HG03521 (cell line): Measurements from ENCODE around the gene PACS2.

ENCODE experiments used
- ATAC-seq: cut with Tn5 transposase; IDR thresholded peaks from one replicate; pipeline ENCODE4 v1.9.1; 2021; ENCODE audit warnings: mild to moderate bottlenecking, moderate library complexity; ENCODE audit not compliant: unreplicated experiment

The PACS2 gene

DNA sequence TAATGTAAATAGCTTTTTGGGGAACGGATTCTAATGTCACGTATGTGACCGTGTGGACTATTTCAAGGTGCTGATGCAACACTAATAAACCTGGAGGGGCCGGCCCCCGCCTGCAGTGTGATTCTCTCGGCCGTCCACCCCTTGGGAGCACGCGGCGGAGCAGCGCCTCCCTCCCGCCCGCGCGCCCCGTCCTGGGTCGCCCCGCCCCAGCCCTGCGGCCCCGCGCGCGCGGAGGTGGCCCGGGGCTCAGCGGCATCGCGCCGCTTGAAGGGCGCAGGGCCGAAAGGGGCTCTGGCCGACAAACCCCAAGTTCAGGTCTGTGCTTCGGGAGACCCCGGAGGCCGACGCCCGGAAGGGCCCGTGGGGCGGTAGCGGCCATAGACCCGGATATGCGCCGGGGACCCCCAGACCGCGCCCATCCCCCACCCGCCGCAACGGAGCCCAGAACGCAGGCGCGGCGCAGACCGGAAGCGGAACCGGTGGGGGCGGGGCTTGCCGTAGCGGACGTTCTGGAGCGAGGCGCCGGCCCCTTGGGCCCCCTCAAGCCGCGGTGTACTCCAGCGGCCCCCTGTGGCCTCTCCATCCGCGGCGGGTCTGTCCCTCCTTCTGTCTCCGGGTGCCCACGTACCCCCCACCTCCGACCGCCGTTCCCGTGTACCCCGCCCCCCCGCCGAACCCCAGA, 83.6 kb downstream of the PACS2 start, which contains the start of gene TEX22:
TEX22 (plus strand) TSS at position 495 of the 682 bp plus-strand sequence. CDS start 803 bp downstream, outside the sequence.
- peak; percentile 75 for ATAC-seq

GRCh38 chr14:105398726-105399465, 84.3 kb downstream of the PACS2 start:
- peak; percentile 30 for ATAC-seq

DNA sequence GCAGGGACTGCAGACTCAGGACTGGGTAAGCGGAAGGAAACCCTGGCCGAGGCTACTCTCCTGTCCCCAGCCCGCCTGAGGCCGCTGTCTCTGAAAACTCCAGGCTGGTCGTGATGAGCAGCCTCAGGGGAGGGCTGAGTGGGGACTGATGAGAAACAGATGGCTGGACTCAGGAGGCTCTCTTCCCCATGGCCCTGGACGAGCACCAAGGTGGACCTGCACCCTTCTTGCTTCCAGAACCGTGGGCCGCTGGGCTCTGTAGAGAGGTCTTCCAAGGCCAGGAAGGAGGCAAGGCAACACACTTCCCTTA, 84.9 kb downstream of the PACS2 start:
- ATAC-seq = no peak

- no peak for ATAC-seq
These were observed 85.5 kb downstream of the PACS2 start for GRCh38 chr14:105400016-105400415.

DNA sequence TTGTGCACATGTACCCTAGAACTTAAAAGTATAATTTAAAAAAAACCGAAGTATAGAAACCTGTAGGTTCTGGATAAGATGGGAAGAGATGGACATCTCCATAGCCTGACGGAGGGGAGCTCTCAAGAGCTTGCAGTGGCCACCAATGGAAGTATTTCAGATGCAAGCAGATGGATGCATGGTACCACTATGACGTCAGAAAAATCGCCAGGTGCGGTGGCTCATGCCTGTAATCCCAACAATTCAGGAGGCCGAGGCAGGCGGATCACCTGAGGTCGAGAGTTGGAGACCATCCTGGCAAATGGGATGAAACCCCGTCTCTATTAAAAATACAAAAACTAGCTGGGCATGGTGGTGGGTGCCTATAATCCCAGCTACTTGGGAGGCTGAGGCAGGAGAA, 87.2 kb downstream of the PACS2 start:
- ATAC-seq = no peak

GRCh38 chr14:105408592-105408991, 94.0 kb downstream of the PACS2 start:
- no peak for ATAC-seq

GRCh38 chr14:105409364-105409763, 94.8 kb downstream of the PACS2 start:
- no peak for ATAC-seq

GRCh38 chr14:105410642-105411016, 96.1 kb downstream of the PACS2 start:
- ATAC-seq = no peak

DNA sequence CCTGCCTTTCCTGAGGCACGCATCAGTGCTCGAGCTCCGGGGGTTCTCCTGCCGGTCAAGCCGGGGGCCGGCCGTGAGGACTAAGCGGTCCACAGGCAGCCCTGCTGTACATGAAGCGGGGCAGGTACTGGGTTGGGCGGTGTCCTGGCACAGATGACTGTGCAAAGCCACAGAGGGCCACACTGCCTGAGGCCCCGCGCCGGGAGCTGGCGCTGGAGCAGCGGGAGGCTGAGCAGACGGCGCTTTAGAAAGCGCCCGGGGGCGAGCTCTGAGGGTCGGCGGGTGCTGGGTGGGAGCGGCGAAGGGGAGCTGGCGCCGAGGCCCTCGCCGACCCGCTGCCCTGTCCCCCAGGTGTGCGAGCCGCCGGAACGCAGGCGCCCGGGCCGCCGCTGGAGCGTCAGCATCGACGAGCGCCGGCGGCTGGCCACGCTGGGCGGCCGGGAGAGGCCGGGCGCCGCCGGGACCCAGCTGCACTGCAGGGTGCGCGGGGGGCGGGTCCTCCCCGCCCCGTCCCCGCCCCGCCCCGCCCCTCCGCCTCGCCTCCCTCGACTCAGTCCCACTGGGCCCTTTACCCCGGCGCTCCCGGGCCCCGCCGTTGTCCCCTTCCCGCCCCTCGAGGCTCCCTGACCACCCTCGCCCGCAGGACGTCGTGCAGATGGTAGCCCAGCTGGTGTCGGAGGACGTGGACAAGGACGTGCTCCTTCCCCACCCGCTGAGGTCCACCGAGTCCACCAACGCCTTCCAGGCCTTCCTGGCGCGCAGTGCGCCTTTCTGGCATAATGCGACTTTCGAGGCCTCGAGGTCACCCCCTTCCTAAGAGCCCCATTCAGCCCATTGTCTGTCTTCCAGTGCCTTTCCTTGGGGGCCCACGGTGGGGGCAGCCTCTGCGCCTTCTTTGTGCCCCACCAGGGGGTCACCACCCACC, 96.7 kb downstream of the PACS2 start:
- no peak for ATAC-seq

DNA sequence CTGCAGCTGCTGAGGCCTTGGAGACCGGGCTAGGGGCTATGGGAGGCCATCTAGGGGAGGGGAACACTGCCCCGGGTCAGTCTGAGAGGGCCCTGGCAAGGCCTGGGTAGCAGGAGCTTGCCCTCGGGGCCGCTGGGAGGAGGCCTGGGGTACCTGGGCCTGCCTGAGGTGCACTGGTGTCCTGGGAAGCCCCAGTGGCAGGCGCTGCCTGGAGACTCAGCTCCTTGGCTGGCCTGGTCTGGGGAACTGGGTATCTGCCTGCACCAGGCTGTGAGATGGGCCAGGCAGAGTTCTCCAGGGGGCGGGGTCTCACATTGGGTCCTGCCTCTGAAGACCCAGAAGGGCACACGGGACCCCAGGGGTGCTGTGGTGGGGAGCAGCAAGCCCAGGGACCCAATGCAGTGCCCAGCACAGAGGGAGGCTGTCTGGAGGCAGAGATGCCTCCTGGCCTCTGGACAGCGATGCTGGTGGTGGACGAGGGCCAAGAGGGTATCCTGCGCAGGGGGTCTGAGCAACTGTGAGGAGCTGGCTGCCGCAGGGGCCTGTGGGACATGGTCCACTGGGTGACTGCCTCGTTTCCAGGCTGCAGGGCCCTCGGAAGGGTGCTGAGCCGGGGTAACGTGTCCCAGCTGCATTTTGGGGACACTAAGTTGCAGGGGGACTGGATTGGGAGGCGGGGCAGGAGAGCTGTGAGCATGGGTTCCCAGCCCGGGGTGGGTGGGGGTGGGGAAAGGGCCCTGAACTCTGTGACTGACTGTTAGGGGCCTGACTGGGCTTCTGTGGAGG, 97.6 kb downstream of the PACS2 start:
- ATAC-seq = no peak

GRCh38 chr14:105412771-105413543, 98.4 kb downstream of the PACS2 start:
- no peak for ATAC-seq

DNA sequence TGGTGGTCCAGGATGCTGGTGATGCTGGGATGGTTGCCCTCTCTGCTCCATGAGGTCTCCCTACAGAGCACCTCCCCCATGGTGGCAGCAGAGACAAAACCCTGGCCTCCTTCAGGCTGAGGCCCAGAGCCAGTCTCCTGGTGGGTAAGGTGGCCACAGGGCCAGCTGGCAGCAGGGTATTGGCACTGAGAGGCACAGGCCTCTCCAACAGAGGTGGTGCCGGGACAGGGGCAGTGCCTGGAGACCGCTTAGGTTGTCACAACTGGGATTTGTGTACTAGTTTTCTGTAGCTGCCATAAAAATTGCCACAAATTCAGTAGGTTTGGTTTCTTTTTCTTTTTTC, 99.0 kb downstream of the PACS2 start:
- no peak for ATAC-seq

- ATAC-seq = peak; percentile 55
These were observed 100.2 kb downstream of the PACS2 start for GRCh38 chr14:105414456-105415371.

- ATAC-seq = no peak
These were observed 101.2 kb downstream of the PACS2 start for GRCh38 chr14:105415481-105416428.

GRCh38 chr14:105416671-105417070, 102.1 kb downstream of the PACS2 start:
- no peak for ATAC-seq

DNA sequence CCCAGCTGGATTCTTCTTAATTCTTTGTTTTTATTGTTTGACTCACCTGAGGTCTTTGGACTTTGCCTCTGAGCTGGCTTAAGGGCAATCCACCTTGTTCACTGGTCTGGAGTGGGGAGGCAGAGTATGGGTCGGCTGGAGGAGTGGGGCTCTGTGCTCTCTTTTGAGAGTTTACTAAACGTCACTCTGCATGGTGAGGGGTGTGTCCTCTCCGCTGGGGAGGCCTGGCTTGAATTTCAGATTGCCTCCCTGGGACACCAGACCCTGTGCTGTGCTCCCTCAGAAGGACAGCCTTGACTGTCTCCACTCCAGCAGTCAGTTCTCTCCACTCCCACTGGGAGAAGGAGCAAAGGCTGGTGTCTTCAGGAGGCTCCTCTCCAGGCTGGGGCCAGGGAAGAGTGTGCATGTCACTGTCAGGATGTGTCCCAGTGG, 103.2 kb downstream of the PACS2 start:
- no peak for ATAC-seq

DNA sequence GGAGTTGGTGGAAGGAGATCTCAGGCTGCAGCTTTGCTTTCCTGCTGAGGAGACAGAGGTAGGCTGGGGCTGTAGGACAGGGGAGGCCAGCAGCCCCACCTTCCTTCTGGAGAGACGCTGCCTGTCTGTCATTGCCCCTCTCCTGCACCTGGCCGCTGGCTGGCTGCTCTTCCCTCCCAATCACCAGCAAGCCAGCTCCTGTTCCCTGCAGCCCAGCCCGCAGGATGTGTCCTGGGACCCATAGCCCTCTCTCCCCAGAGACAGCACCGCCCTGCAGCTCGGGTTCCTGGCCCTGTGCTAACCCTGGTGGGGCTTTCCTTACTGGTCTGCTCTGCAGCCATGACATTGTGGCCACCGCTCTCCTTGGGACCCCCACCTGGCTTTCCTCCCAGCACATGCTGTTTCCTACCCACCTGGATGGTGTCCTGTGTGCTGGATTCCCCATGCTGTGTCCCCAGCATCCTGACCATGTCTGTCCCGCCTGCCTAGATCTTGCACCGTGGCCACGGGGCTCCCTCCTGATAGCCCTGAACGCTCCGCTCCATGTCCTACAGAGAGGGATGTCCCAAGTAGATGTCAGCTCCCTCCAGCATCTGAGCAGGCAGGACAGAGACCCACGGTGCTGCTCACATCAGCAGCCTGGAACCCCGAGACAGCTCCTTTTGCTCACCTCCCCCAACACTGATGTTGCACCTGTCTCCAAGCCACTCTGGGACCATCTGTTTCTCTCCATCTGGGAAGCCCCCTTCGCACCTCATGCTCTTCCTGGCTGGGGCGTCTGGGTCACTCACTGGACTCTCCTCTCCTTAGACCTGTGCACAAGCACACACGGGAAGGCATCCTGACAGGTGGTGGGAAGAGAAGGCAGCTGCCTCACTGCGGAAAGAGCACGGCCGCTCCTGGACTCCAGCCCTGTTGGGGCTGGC, 104.0 kb downstream of the PACS2 start:
- ATAC-seq = no peak
